DND-41 (cell line): ENCODE results near the gene BAHCC1.

Experiments
- ATAC-seq: fragments of 200-7000 bp; cut with Tn5 transposase; 3 replicates; pipeline ENCODE4 v1.9.1; 2021; ENCODE audit warnings: low read depth; ENCODE audit not compliant: insufficient read depth
- DNase-seq: peaks from one replicate; pipeline ENCODE4 v3.0.0-alpha.2; 2020
- H2AFZ ChIP-seq: 2 replicates; pipeline ENCODE4 v1.6.0; 2012; ENCODE audit warnings: low read depth, low read length
- H3K27ac ChIP-seq: 2 replicates; pipeline ENCODE4 v1.5.1; 2012; ENCODE audit warnings: low read length, inconsistent platforms
- H3K27me3 ChIP-seq: fragments of 200-600 bp; sonication (generic); 2 replicates; pipeline ENCODE4 v1.6.0; 2012; ENCODE audit warnings: low read length, mild to moderate bottlenecking, inconsistent platforms; ENCODE audit not compliant: insufficient read depth, poor library complexity
- H3K36me3 ChIP-seq: 2 replicates; pipeline ENCODE4 v1.5.1; 2012; ENCODE audit warnings: low read length, inconsistent platforms; ENCODE audit not compliant: insufficient read depth
- H3K4me1 ChIP-seq: 2 replicates; pipeline ENCODE4 v1.5.1; 2012; ENCODE audit warnings: mild to moderate bottlenecking, low read length; ENCODE audit not compliant: insufficient read depth
- H3K4me2 ChIP-seq: 2 replicates; pipeline ENCODE4 v1.6.0; 2012; ENCODE audit warnings: mild to moderate bottlenecking, moderate library complexity, low read length, inconsistent platforms; ENCODE audit not compliant: insufficient read depth
- H3K4me3 ChIP-seq, 2 experiments: fragments of 200-600 bp in 1 of 2; shearing (Covaris generic) in 1 of 2; 2 replicates each; pipeline ENCODE4 v1.5.1; 2012 to 2016; ENCODE audit warnings: inconsistent platforms in 2 of 2, low read length in 2 of 2, mild to moderate bottlenecking in 2 of 2, low read depth in 1 of 2, moderate library complexity in 1 of 2
- H3K79me2 ChIP-seq: 2 replicates; pipeline ENCODE4 v1.6.0; 2012; ENCODE audit warnings: low read length, inconsistent platforms; ENCODE audit not compliant: insufficient read depth
- H3K9ac ChIP-seq: 2 replicates; pipeline ENCODE4 v1.6.0; 2012; ENCODE audit warnings: low read depth, mild to moderate bottlenecking, inconsistent platforms, low read length, moderate library complexity
- H3K9me3 ChIP-seq: 2 replicates; pipeline ENCODE4 v1.5.1; 2012; ENCODE audit warnings: low read length, moderate library complexity, mild to moderate bottlenecking, inconsistent platforms; ENCODE audit not compliant: insufficient read depth, severe bottlenecking
- H4K20me1 ChIP-seq: 2 replicates; pipeline ENCODE4 v1.6.0; 2012; ENCODE audit warnings: low read length; ENCODE audit not compliant: insufficient read depth
- EZH2 ChIP-seq: IDR thresholded peaks from 3 replicates; pipeline ENCODE4 v1.6.1; 2012; ENCODE audit warnings: borderline replicate concordance, low read depth, mild to moderate bottlenecking, moderate library complexity, low read length, inconsistent platforms; ENCODE audit not compliant: severe bottlenecking
- TF ChIP-seq, protein P1 (sequence below): IDR thresholded peaks from 2 replicates; pipeline ENCODE4 v1.5.1; 2012; ENCODE audit warnings: borderline replicate concordance, low read length, moderate library complexity, mild to moderate bottlenecking; ENCODE audit not compliant: poor library complexity, severe bottlenecking; ENCODE audit errors: extremely low read depth

The BAHCC1 gene

DNA sequence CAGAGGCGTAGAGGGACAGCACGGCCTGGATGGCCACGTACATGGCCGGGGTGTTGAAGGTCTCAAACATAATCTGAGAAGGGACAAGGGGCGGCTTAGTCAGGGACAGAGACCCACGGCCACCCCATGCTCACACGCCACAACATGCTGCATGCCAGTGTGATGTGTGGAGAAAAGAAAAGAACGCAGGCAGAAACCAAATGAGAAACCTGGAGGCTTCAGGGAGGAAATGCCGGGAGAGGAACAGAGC lies 116.2 kb downstream of the BAHCC1 start:
- peaks cover 52% of the 10 kb centered on the region for H4K20me1 ChIP-seq
- no peak overlapping the region for H2AFZ ChIP-seq
- peaks cover 77% of the 10 kb centered on the region for H3K79me2 ChIP-seq
- H3K4me3 ChIP-seq, result peak overlapping the region; percentile 80 to 92
- TF ChIP-seq, protein P1, sequence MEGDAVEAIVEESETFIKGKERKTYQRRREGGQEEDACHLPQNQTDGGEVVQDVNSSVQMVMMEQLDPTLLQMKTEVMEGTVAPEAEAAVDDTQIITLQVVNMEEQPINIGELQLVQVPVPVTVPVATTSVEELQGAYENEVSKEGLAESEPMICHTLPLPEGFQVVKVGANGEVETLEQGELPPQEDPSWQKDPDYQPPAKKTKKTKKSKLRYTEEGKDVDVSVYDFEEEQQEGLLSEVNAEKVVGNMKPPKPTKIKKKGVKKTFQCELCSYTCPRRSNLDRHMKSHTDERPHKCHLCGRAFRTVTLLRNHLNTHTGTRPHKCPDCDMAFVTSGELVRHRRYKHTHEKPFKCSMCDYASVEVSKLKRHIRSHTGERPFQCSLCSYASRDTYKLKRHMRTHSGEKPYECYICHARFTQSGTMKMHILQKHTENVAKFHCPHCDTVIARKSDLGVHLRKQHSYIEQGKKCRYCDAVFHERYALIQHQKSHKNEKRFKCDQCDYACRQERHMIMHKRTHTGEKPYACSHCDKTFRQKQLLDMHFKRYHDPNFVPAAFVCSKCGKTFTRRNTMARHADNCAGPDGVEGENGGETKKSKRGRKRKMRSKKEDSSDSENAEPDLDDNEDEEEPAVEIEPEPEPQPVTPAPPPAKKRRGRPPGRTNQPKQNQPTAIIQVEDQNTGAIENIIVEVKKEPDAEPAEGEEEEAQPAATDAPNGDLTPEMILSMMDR, result no peak
- no peak for TF ChIP-seq EZH2
- ATAC-seq (no peak), DNase-seq (no peak)
- H3K36me3 ChIP-seq, result peaks cover 40% of the 10 kb centered on the region
- H3K4me1 ChIP-seq, result peaks cover 38% of the 10 kb centered on the region
- peak overlapping the region; percentile 99 for H3K9ac ChIP-seq
- H3K27ac ChIP-seq, result peak overlapping the region; percentile 81
- no peaks in the 10 kb centered on the region for H3K9me3 ChIP-seq
- no peaks in the 10 kb centered on the region for H3K27me3 ChIP-seq
- peak overlapping the region; percentile 87 for H3K4me2 ChIP-seq

DNA sequence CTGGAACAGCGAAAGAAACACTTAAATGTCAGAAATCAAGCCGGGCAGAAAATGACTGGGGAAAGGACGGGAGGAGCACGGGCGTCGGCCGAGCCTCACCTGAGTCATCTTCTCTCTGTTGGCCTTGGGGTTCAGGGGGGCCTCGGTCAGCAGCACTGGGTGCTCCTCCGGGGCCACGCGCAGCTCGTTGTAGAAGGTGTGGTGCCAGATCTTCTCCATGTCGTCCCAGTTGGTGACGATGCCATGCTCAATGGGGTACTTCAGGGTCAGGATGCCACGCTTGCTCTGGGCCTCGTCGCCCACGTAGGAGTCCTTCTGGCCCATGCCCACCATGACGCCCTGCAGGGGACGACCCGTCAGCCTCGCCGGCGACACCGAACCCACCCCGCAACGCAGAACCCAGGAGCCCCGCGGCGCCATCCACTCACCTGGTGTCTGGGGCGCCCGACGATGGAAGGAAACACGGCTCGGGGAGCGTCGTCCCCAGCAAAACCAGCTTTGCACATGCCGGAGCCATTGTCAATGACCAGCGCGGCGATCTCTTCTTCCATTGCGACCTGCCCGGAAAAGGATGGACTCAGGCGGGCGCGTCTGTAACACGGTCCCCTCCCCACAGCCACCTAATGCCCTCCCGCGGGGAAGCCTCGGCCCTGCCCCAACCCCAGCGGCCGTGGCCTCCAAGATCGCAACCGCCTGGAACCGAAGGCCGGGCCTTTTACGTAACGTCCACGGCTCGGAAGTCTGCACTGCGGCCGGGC lies 116.7 kb downstream of the BAHCC1 start:
- TF ChIP-seq EZH2, result no peak
- TF ChIP-seq, protein P1, result no peak
- H2AFZ ChIP-seq, result no peak overlapping the region
- H3K27ac ChIP-seq, result peak overlapping the region; percentile 81
- H3K36me3 ChIP-seq, result peaks cover 40% of the 10 kb centered on the region
- DNase-seq (no peak), ATAC-seq (peak; percentile 0; the same call in 2 of the 3 replicates)
- H3K9ac ChIP-seq, result peak overlapping the region; percentile 99
- peaks cover 42% of the 10 kb centered on the region for H3K4me1 ChIP-seq
- H4K20me1 ChIP-seq, result peaks cover 55% of the 10 kb centered on the region
- H3K27me3 ChIP-seq, result no peaks in the 10 kb centered on the region
- peak overlapping the region; percentile 80 to 92 for H3K4me3 ChIP-seq
- peaks cover 82% of the 10 kb centered on the region for H3K79me2 ChIP-seq
- peak overlapping the region; percentile 87 for H3K4me2 ChIP-seq
- H3K9me3 ChIP-seq, result no peaks in the 10 kb centered on the region

DNA sequence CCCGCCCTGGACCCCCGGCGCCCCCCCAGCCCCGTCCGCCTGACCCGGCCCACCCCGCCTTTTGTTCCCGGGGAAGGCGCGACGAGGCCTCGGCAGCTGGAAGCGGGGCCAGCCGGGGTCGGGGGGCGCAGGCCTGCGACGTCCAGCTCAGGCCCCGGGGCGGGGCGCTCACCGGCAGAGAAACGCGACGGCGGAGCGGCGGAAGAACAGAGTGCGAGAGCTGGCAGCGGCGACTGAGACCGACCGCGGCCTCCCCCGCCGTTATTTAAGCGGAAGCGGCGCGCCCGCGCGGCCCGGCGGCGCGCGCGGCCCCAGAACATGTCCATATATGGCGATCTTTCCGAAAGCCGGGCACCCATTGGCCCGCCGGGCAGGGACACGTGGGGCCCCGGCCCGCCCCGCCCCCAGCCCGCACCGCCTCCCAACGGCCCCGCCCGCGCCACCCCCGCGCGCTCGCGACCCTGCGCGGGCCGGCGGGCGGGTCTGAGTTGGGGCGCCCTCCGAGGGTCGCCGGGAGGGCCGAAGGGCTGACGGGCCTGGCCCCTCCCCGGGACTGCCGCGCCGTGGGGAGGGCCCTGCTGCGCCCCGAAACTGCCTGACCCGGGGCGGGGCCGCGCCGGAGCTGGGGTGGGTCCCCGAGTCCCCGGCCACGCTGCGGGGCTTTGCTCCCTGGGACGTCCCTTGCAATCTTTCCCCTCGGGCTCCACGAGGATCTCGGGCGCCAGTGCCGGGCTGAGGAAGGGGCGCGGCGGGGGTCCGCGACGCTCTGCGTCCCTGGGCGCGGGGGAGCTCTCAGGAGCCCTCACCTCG lies 117.5 kb downstream of the BAHCC1 start, which contains the start of gene ACTG1:
Gene ACTG1 (minus strand): TSS at position 238 of the 810 bp plus-strand sequence. CDS start 445 bp downstream, outside the sequence.
- no peak for TF ChIP-seq EZH2
- TF ChIP-seq, protein P1, result no peak
- Histone ChIP-seq H3K9me3 (no peaks in the 10 kb centered on the region), H3K27me3 (no peaks in the 10 kb centered on the region), H3K9ac (peak within 1 kb of the TSS; percentile 99), H3K27ac (peak within 1 kb of the TSS; percentile 95), H2AFZ (no peak within 1 kb of the TSS), H3K79me2 (peaks cover 83% of the 10 kb centered on the region), H3K36me3 (peaks cover 40% of the 10 kb centered on the region), H3K4me1 (peaks cover 46% of the 10 kb centered on the region), H3K4me3 (peak within 1 kb of the TSS; percentile 80 to 92), H3K4me2 (peak within 1 kb of the TSS; percentile 87), H4K20me1 (peaks cover 57% of the 10 kb centered on the region)
- ATAC-seq (peak; percentile 46), DNase-seq (peak; percentile 94)
